ENCODE measurements around the gene COL9A2.

The COL9A2 gene

GRCh38 chr1:40318970-40319621 is 2.0 kb upstream of the COL9A2 start:
- DNase-seq (ENCODE audit: low read depth in 1 of 2, low spot score in 1 of 2) = no peak

DNA sequence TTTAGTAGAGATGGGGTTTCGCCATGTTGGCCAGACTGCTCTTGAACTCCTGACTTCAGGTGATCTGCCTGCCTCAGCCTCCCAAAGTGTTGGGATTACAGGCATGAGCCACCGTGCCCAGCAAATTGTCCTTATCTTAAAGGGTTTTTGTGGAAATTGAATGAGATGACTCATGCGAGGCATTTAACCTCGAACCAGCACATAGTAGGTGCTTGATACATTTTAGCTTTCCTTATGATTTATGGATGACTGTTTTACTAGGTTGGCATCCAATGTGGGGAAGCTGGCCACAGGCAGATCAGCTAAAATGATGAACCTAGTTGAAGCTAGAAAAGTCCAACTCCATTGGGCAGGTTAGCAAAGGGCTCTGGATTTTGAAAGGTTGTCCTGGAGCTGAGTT is 1.4 kb upstream of the COL9A2 start:
- DNase-seq (ENCODE audit: low read depth in 1 of 2, low spot score in 1 of 2) = no peak

GRCh38 chr1:40317394-40318074 is 448 bp upstream of the COL9A2 start:
- DNase-seq (ENCODE audit: low read depth in 1 of 2, low spot score in 1 of 2) = no peak

DNA sequence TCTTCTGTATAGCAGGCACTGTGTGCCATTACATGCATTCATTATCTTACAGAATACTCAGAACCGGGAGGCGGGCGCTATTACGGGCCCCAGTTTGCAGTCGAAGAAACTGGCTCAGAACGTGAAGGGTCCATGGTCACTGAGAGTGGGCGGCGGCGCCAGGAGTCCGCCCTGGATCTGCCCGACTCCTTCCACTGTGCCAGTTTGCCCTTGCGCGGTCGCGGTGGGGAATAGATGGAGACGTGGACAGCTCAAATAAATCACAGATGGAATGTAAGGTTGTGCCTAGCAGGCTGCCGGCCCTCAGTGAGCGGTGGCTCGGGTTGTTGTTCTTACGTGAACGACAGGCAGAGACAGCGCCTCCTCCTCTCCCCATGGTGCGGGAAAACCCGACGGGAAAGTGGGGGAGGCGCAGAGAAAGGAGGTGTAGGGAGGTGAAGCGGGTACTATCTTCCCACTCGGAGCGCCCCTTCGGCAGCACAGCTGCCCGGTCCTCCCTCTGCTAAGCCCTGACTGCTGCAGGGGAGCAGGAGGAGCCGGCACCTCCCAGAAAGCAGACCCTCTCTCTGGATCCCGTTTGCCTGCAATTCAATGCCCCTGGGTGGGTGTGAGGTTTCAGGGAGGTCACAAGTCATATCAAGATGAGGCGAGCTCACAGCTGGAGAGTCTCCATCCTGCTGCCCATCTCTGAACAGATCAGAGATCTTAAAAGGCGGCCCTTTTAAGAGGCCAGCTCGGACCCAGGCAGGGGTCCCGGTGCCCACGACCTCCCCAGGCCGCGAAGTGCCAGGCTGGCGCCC is 1.1 kb downstream of the COL9A2 start:
- DNase-seq (ENCODE audit: low read depth in 1 of 2, low spot score in 1 of 2) = no peak

GRCh38 chr1:40315239-40315794 is 1.8 kb downstream of the COL9A2 start:
- DNase-seq (ENCODE audit: low read depth in 1 of 2, low spot score in 1 of 2) = peak; percentile 75 to 76

GRCh38 chr1:40314721-40315238 is 2.3 kb downstream of the COL9A2 start:
- DNase-seq (ENCODE audit: low read depth in 1 of 2, low spot score in 1 of 2) = no peak

DNA sequence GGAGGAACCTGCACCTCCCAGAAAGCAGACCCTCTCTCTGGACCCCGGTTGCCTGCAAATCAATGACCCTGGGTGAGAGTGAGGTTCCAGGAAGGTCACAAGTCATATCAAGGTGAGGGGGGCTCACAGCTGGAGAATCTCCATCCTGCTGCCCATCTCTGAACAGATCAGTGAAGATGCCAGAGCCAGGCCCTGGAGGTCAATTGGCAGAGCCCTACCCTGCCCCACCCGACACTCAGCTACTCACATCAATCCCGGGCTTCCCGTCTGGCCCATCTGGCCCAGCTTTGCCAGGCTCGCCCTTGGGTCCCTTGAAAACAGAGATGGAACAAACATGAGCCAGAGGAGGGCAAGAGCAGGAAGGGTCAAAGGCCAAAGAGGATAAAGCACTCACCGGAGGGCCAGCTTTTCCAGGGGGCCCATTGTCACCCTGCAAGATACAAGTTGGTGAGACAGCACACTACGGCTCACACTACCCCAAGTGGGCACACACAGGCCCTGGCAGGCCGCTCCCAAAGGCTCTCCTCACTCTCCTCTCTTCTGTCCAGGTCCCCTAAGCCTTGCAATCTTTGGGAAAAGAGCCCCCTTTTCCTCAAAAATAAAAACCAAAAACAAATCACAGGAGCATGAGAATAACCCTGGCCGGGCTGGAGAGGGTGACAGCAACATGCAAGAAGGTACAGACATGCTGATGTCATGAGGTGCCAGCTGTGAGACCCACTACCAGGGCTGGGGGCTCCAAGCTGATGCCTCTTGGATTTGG is 2.9 kb downstream of the COL9A2 start:
- DNase-seq (ENCODE audit: low read depth in 1 of 2, low spot score in 1 of 2) = no peak

- no peak for DNase-seq (ENCODE audit: low read depth in 1 of 2, low spot score in 1 of 2)
Measured at GRCh38 chr1:40313329-40313957, 3.6 kb downstream of the COL9A2 start.

DNA sequence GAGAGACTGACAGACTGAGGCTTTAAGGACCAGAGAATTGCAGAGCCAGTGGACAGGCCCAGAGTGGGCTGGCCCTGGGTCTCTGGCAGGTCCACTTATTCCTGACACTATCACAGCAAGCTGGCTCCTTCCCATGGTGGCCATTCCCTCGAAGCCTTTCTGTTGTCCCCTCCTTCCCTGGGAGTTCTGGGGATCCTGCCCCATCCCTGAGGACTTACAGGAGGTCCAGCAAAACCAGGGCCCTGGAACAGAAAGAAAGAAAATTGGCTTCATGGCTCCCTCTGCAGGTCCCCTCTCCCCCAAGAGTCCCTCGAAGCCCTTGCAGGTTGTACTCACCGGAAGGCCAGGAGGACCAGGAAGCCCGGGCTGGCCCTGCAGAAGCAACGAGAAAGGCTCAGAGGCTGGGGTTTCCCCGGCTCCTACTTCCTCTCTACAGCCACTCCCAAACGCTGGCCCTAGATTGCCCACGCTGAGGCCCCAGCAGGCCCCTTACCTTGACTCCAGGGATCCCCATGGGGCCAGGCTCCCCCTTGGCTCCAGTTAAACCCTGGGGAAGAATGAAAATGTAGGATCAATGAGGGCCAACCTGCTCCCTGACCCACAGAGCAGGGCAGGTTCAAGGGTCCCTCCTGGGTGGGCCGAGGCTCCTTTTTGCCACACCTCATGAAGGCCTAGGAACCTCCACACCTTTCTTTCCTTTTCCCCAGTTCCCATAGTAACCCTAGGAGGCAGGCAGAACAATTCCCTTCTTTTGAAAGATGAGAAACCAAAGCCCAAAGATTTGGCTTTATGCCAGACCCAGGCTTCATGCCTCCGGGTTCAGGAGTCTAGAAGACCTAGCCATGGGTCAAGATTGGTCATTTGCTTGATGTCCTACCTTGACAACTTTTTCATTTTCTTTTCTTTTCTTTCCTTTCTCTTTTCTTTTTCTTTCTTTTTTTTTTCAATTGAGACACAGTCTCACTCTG is 4.6 kb downstream of the COL9A2 start:
- no peak for DNase-seq (ENCODE audit: low read depth in 1 of 2, low spot score in 1 of 2)

- no peak for DNase-seq (ENCODE audit: low read depth in 1 of 2, low spot score in 1 of 2)
Measured at GRCh38 chr1:40311692-40312091, 5.4 kb downstream of the COL9A2 start.

DNA sequence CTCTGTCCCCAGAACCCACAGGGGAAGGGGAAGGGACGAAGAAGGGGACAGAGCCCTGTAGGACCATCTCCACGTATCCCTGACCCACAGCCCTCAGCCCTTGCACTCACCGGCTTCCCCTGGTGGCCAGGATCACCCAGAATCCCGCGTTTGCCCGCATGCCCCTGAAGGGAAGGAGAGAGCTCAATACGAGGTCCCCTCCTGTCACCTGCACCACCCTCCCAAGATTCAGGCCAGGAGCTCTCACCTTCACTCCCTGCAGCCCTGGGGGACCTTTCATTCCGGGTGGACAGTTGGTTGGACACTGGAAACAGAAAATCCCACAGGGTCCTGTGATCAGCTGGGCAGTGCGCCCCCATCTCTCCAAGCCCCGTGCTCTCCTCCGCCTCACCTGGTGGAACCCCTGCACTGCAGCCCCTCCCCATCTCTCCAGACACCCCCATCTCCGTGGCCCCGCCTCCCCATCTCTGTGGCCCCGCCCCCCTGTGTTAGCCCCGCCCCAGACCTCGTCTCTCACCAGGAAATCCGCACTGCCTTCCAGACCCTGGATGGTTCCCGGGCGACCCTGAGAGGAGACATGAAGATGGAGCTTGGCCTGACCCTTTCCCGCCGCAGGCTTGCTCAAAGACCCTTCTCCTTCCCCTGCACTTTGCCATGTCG is 6.0 kb downstream of the COL9A2 start:
- no peak for DNase-seq (ENCODE audit: low read depth in 1 of 2, low spot score in 1 of 2)

DNA sequence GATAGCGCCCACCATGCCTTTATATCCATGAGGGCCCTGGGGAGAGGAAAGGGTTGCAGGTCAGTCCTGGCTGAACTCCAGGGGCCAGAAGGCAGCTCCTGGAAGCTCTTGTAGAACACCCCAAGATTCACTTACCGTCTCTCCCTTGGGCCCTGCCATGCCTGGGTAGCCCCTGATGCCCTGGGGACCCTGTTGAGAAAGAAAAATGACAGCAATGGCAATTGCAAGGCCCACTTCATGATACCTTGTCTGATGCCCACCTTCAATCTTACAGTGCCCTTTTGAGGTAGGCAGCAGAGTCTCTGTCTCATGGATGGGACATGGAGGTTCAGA is 7.0 kb downstream of the COL9A2 start:
- no peak for DNase-seq (ENCODE audit: low read depth in 1 of 2, low spot score in 1 of 2)

DNA sequence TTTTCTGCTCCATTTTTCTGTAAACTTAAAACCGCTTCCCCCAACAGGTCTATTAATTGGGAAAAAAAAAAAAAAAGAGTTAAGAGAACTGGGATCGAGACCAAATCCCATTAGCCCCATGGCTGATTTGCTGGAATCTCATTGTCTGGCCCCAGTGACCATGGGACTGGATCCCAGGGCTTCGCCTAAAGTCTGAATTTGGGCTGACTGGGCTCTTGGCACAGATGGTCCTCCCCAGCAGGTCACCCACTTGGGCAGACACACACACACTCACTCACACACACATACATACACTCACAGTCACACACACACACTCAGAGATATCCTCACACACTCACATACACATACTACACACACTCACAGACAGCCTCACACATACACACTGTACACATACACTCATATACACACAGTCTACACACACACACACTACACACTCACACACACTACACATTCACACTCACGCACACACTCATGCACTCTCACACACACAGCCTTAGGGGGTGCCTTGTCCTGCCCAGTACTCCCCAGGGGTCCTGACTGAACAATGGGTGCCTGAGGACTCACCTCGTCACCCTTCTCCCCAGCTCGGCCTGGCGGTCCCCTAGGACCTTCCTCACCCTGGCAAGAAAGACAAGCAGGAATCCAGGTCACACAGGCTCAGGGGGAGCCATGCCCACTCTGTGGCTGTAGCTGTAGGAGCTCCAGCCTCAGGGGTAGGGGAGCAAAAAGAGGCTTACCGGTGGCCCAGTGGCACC is 7.5 kb downstream of the COL9A2 start:
- DNase-seq (ENCODE audit: low read depth in 1 of 2, low spot score in 1 of 2) = no peak

DNA sequence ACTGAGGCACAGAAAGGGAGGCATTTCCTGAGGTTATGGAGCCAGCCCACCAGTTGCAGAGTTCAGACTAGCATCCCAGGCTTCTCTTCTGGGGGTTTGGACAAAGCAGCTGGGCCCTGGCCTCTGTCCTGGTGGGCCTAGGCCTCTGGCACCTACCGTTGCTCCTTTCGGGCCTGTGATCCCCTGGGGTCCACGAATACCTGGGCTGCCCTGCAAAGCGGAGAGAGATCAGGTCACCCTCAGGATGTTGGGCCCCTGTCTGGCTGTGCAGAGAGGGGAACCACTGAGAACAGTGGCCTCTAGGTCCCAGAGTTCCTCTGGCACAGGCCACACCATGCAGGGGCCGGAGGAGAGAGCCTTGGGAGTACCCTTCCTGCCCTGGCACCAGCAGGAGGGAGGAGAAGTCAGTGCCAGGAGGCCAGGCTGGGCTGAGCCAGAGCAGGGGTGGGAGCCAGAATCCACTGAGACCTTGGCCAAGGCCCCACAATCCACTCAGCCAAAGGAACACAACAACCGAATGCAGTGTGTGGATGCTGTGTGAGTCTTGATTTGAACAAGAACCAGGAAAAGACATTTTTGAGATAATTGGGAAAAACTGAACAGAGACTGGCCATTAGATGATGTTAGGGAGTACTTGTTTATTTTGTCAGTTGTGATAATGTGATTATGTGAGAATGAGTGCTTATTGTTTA is 8.9 kb downstream of the COL9A2 start:
- DNase-seq (ENCODE audit: low read depth in 1 of 2, low spot score in 1 of 2) = no peak

DNA sequence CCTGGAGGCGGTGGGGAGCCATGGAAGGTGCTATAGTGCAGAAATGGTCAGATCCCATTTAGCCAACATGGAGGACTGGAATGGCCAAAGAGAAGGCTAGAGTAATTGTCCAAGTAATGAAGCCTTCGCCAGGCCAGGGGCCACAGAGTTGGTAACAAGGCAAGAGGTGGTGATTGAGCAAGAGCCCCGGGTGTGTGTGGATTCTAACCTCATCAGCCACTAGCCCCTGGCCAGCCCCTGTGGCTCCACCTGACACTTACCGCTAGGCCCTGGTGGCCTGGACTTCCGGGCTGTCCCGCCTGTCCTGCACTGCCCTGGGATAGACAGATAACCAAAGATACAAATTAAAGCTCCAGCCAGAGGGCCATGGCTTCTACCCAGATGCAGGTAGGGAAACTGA is 9.9 kb downstream of the COL9A2 start:
- no peak for DNase-seq (ENCODE audit: low read depth in 1 of 2, low spot score in 1 of 2)

DNA sequence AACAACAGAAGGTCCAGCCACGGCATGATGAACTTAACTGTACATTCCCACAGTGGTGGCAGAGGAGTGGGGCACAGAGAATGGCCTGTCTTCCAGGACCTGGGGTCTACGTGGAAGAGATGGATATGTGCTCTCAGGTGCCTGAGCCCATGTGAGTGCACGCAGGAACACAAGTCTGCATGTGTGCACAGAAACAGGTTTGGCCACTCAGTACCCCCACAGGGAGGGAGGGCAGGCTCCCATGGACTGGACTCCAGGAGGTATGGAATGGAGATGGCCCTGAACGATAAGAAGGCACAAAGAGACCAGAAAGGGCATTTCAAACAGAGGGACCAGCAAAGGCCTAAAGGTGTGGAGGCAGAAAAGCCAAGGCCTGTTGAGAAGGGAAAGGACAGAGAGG is 10.8 kb downstream of the COL9A2 start:
- no peak for DNase-seq (ENCODE audit: low read depth in 1 of 2, low spot score in 1 of 2)

DNA sequence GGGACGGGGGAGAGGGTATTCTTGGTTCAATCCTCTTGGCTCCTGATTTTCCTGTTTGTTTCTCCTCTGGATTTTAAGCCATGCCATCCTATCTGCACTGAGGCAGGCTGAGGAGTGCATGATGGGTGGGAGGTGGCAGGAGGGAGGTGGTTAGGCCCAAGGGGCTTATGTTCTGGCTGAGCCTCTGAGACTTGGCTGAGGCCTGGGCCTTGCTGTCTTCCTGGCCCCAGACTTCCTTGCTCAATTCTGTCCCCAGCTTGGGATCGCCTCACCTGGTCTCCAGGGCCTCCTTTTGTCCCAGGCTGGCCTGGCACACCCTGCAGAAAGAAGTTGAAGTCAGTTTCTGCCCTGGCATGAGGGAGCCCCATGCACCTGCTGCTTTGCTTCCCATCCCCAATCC is 11.2 kb downstream of the COL9A2 start:
- no peak for DNase-seq (ENCODE audit: low read depth in 1 of 2, low spot score in 1 of 2)

- DNase-seq (ENCODE audit: low read depth in 1 of 2, low spot score in 1 of 2) = no peak
Measured at GRCh38 chr1:40305451-40305850, 11.6 kb downstream of the COL9A2 start.
